ENCODE measurements around the gene NCSTN. TPM values are rescaled to one million over a fixed set of nuclear protein-coding genes. Genes with fewer than 3 reads are reported as not detected.
A peak's percentile ranks its signal among the peaks of the same experiment; 100 is the strongest.

NCSTN gene
- polyA plus RNA-seq, 3 donors = 125 to 238 (median 145) TPM

- H3K27ac ChIP-seq (ENCODE audit: low read depth in 1 of 2, low read length in 2 of 2) = peak overlapping the region in 1 of 2 donors; percentile 80
Observed at GRCh38 chr1:160340866-160341265, 2.3 kb upstream of the NCSTN start.

DNA sequence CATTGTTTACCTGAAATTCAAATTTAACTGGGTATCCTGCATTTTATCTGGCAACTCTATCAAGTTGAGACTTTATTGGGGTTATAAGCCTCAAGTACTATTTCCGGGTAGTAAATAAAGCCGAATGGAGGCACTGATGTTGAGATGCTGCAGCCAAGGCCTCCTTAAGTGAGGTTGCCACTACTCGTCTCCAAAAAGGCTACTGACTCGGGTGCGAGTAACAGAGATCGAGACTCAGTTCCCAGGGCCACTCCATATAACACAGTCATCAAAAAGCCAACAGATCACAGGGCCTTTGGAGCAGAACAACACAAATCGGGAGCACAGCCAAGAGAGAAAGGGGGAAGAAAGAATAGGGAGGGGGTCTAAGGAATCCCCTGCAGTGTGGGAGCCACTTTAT, 657 bp upstream of the NCSTN start:
- Histone ChIP-seq H3K79me2 (ENCODE audit: insufficient read depth, low read length) (peaks cover 82% of the 10 kb centered on the region), H3K27me3 (ENCODE audit: control insufficient read depth in 2 of 2, insufficient read depth in 2 of 2, low read length in 2 of 2) (no peaks in the 10 kb centered on the region), H3K9me3 (replicated peaks in 1 of 2; ENCODE audit: control insufficient read depth in 1 of 2, insufficient read depth in 1 of 2, low read length in 2 of 2) (no peaks in the 10 kb centered on the region), H2AFZ (ENCODE audit: insufficient read depth, low read depth, low read length, poor library complexity, severe bottlenecking) (no peak overlapping the region), H3K4me3 (replicated peaks in 1 of 3; ENCODE audit: low read depth in 2 of 3, low read length in 3 of 3) (peak overlapping the region; percentile 67 to 97 (median 89)), H3K4me2 (replicated peaks; ENCODE audit: extremely low read depth, low read length, poor library complexity, severe bottlenecking) (peak overlapping the region; percentile 95), H4K20me1 (ENCODE audit: insufficient read depth, low read length) (peaks cover 8% of the 10 kb centered on the region), H3K27ac (ENCODE audit: low read depth in 1 of 2, low read length in 2 of 2) (peak overlapping the region; percentile 89 to 93), H3K36me3 (replicated peaks in 1 of 2; ENCODE audit: control insufficient read depth in 1 of 2, insufficient read depth in 2 of 2, low read length in 2 of 2) (peaks cover 5 to 28% of the 10 kb centered on the region in 2 donors), H3K9ac (ENCODE audit: insufficient read depth, low read length, poor library complexity, severe bottlenecking) (peak overlapping the region; percentile 88), H3K4me1 (ENCODE audit: control insufficient read depth in 1 of 2, insufficient read depth in 2 of 2, low read length in 2 of 2) (peaks cover 80 to 92% of the 10 kb centered on the region in 2 donors)
- Mint-ChIP-seq H3K27me3 (ENCODE audit: low read depth in 3 of 3) (peaks cover 0 to 1% (median 0%) of the 10 kb centered on the region in 3 donors), H3K9me3 (no peaks in the 10 kb centered on the region), H3K27ac (peak overlapping the region; percentile 97 to 100 (median 100)), H3K36me3 (peaks cover 33 to 39% of the 10 kb centered on the region in 2 donors), H3K4me1 (peaks cover 84% of the 10 kb centered on the region), H3K4me3 (peak overlapping the region; percentile 99 to 100)
- peak in 2 of 3 donors; percentile 5 to 18 for DNase-seq
- 7% methylated on average over 3 of the region's 7 CpGs for WGBS (ENCODE audit: insufficient coverage)
- TF ChIP-seq, protein P1, sequence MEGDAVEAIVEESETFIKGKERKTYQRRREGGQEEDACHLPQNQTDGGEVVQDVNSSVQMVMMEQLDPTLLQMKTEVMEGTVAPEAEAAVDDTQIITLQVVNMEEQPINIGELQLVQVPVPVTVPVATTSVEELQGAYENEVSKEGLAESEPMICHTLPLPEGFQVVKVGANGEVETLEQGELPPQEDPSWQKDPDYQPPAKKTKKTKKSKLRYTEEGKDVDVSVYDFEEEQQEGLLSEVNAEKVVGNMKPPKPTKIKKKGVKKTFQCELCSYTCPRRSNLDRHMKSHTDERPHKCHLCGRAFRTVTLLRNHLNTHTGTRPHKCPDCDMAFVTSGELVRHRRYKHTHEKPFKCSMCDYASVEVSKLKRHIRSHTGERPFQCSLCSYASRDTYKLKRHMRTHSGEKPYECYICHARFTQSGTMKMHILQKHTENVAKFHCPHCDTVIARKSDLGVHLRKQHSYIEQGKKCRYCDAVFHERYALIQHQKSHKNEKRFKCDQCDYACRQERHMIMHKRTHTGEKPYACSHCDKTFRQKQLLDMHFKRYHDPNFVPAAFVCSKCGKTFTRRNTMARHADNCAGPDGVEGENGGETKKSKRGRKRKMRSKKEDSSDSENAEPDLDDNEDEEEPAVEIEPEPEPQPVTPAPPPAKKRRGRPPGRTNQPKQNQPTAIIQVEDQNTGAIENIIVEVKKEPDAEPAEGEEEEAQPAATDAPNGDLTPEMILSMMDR (IDR thresholded peaks at IDR 0.05) = no peak
- intact Hi-C loops (cut with micrococcal nuclease) = loop anchor here (5.0 to 10.0 kb wide), 3 partner anchors 55 to 418 kb away; partner anchors contain the start of genes PEX19 (in 2 of the 2) and TAGLN2 (in 1 of the 2)

More at GRCh38 chr1:160340866-160341265, 2.3 kb upstream of the NCSTN start:
- Mint-ChIP-seq H3K27me3 (ENCODE audit: low read depth in 3 of 3) (peaks cover 0 to 3% (median 0%) of the 10 kb centered on the region in 3 donors), H3K9me3 (no peaks in the 10 kb centered on the region), H3K4me1 (peaks cover 68% of the 10 kb centered on the region), H3K4me3 (no peak overlapping the region), H3K27ac (peak overlapping the region in 6 of 7 donors; percentile 25 to 100 (median 64)), H3K36me3 (peaks cover 40 to 51% of the 10 kb centered on the region in 2 donors)
- no peak for DNase-seq
- peak overlapping the region; percentile 95 for H3K4me2 ChIP-seq (replicated peaks; ENCODE audit: extremely low read depth, low read length, poor library complexity, severe bottlenecking)
- H3K4me3 ChIP-seq (replicated peaks in 1 of 3; ENCODE audit: low read depth in 2 of 3, low read length in 3 of 3) = peak overlapping the region in 1 of 3 experiments; percentile 89
- H3K4me1 ChIP-seq (ENCODE audit: control insufficient read depth in 1 of 2, insufficient read depth in 2 of 2, low read length in 2 of 2) = peaks cover 64 to 77% of the 10 kb centered on the region in 2 donors
- no peak overlapping the region for H2AFZ ChIP-seq (ENCODE audit: insufficient read depth, low read depth, low read length, poor library complexity, severe bottlenecking)
- intact Hi-C loops (cut with micrococcal nuclease) = loop anchor here (5.0 to 10.0 kb wide), 3 partner anchors 54 to 416 kb away; partner anchors contain the start of genes PEX19 (in 2 of the 2) and TAGLN2 (in 1 of the 2)
- H3K36me3 ChIP-seq (replicated peaks in 1 of 2; ENCODE audit: control insufficient read depth in 1 of 2, insufficient read depth in 2 of 2, low read length in 2 of 2) = peaks cover 14 to 44% of the 10 kb centered on the region in 2 donors
- 89% methylated on average over 1 of the region's 2 CpGs for WGBS (ENCODE audit: insufficient coverage)
- no peaks in the 10 kb centered on the region for H3K27me3 ChIP-seq (ENCODE audit: control insufficient read depth in 2 of 2, insufficient read depth in 2 of 2, low read length in 2 of 2)
- no peak overlapping the region for H3K9ac ChIP-seq (ENCODE audit: insufficient read depth, low read length, poor library complexity, severe bottlenecking)
- H4K20me1 ChIP-seq (ENCODE audit: insufficient read depth, low read length) = peaks cover 20% of the 10 kb centered on the region
- TF ChIP-seq, protein P1 (IDR thresholded peaks at IDR 0.05) = no peak
- peaks cover 92% of the 10 kb centered on the region for H3K79me2 ChIP-seq (ENCODE audit: insufficient read depth, low read length)
- H3K9me3 ChIP-seq (replicated peaks in 1 of 2; ENCODE audit: control insufficient read depth in 1 of 2, insufficient read depth in 1 of 2, low read length in 2 of 2) = no peaks in the 10 kb centered on the region

All from CD14-positive monocyte (primary cell).